Stimulated activated CD4-positive, alpha-beta T cell treated with anti-CD3 and anti-CD28 coated beads, Interleukin-12 subunit alpha, Interleukin-12 subunit beta, amount 100 ng/mL, for 48 hours (primary cell): ENCODE results near the gene ESPN.
A peak's percentile ranks its signal among the peaks of the same experiment; 100 is the strongest.
"Not testable (repeated sequence)": the region's sequence is repeated elsewhere in the genome, so short reads cannot be mapped to it uniquely, and the experiment has no call there.

ENCODE experiments used
- DNase-seq, 3 donors: peaks; one replicate each; pipeline ENCODE4 v3.0.0-alpha.2; 2020; ENCODE audit warnings: low read depth in 2 of 3, low spot score in 1 of 3

ESPN gene

GRCh38 chr1:6477039-6477820, 52.7 kb downstream of the ESPN start:
- no peak for DNase-seq

DNA sequence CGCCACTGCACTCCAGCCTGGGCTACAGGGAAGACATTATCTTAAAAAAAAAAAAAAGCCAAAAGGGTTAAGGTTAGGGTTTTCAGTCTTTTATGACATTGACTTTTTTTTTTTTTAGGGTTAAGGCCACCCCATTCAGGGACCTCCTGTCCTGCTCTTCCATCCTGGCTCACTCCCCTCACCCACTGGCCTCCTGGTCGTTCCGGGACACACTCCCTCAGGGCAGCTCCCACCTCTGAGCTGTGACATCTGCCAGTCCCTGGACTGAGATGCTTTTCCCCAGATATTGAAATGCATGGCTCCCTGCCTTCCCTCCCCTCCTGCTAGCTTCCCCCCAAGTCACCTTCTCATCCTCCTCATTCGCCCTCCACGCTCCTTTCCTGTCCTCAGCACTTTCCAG, 57.2 kb downstream of the ESPN start:
- DNase-seq: no peak

DNA sequence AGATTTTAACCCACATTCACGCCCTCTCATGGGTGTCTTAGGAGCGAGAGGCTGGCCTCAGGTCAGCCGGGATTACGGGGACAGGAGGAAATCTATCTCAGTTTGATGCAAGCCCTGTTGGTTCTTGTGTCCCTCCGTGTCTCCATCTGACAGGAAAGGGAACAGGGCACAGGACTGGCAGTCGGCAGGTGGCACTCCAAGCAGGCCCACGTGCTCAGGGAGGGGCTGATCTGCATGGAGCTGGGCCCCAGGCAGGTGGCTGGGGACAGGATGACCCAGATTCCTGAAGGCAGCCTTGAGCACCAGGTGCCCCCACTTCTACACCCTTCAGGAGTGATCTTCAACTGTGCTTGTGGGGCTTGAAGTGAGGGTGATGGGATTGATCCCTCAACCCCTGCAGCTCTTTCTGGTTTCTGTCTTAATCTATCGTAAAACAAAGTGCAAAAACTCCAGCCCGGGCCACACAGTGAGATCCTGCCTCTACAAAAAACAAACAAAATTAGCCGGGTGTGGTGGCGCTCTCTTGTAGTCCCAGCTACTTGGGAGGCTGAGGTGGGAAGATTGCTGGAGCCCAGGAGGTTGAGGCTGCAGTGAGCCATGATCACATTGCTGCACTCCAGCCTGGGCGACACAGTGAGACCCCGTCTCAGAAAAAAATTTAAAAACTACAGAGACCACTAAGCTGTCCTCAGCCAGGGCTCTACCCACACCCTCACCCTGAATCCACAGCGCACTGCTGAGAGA, 58.6 kb downstream of the ESPN start:
- no peak for DNase-seq

GRCh38 chr1:6483761-6484117, 59.2 kb downstream of the ESPN start:
- DNase-seq: no peak

- no peak for DNase-seq
Observed at GRCh38 chr1:6484826-6485167, 60.2 kb downstream of the ESPN start.

DNA sequence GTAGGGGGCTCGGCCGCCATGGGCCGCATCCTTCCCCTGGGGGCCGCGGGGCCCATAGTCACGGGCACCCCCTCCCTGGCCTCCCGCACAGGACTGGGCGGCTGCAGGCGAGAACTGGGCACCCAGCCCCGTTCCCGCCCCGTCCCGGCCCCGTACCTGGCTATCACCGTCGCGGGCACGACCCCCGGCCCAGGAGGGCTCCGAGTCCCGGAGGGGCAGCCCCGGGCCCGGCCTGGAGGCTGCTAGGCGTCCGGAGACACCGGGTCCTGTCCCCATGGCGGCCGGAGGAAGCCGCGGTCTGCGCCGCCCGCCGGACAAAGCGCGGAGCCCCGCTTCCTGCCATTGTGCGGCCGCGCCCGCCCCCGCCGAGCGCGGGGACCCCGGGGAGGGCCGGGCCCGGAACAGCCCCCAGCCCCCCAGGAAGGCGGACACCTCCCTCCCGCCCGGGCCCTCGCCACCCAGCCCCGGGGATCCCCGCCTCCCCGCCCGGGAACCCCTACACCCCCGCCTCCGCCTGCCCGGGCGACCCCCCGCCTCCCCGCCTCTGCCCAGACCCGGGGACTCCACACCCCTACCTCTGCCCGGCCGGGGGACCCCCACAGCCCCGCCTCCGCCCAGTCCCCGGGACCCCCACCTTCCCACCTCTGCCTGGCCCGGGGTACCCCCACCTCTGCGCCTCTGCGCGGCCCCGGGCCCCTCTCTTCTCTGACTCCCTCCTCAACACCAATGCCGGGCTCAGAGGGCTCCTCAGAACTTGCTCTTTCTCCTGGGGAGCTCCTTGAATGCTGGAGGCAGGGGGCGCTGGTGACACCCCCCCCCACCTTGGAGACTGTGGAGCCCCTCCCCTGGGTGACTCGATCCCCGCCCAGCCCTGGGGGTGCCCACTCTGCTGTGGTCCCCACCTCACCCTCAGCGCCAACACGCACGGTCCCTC, 60.9 kb downstream of the ESPN start:
- DNase-seq: no peak

GRCh38 chr1:6486433-6487011, 61.9 kb downstream of the ESPN start:
- peak; percentile 77 to 92 (median 84) for DNase-seq

DNA sequence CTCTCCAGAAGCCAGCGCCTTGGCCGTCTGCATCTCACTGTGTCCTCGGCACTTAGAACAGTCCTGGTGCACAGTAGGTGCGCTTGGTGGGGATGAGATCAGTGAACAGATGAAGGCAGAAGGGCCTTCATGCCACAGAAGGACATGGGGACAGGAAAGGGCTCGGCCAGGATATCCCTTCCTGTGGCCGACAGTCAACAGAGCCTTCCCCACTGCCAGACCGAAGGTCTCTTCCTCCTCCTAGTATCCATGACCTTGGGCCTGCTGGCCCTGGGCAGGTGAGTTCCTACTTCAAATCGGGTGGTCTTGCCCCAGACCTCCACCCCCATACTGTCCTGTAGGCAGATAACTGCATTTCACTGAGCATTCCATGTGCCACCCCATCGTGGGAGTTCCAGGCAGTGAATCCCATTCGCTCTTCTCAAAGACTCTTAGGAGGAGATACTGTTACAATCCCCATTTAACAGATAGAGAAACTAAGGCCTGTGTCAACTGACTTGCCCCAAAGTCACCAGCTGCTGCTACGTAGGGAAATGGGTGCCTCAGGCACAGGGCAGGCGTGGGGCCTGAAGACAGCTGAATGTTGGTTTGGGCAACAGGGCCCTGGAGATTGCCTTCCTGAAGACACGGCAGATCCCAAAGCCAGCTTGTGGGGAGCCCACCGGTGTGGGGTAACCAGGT, 63.4 kb downstream of the ESPN start:
- DNase-seq: no peak

GRCh38 chr1:6488602-6489382, 64.2 kb downstream of the ESPN start:
- DNase-seq: no peak

GRCh38 chr1:6489383-6489765, 64.8 kb downstream of the ESPN start:
- no peak for DNase-seq

- DNase-seq: peak; percentile 69 to 77 (median 73)
Observed at GRCh38 chr1:6489799-6490180, 65.2 kb downstream of the ESPN start.

DNA sequence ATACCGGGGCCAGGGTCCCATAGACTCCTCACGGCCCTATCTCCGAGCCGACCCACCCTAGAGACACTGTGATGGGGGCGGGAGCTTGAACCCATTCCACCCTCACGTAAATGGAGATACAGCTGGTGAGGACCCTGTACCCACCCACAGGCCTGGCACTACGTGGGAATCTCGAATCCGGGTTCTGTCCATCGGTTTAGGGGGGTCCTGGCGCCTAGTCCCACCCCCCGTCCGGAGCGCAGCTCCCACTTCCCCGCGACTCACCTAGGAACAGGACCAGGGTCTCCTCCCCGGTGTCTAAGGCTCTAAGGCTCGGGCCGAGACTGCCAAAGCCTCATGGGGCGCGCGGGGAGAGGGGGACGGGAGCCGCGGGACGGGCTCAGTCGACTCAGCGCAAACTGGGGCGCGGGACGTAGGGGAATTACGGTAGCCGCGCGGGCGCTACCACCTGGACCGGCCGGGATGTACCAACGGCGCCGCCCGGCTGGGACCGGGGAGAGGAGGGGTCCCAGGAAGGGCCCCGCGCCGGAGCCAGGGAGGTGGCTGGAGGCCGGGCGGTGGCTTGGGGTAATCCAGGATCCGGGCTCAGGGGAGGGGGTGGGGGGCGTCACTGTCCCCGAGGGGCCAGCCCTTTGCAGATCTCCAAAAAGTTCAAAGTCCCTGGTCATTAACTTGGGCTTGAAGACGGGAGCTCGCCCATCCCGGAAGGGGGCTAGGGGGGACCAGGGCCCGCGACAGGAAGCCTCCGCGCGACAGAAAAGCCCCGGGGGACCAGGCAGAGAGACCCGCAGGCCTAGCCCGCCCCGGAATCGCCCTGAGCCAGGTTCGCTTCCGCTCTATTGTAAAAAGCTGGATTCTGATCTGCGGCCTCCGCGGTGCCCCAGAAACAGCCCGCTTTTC, 65.9 kb downstream of the ESPN start:
- peak; percentile 45 to 60 (median 50) for DNase-seq

GRCh38 chr1:6491081-6491449, 66.5 kb downstream of the ESPN start:
- DNase-seq: no peak

GRCh38 chr1:6491480-6491962, 66.9 kb downstream of the ESPN start, which contains the start of gene PLEKHG5:
PLEKHG5 (minus strand) TSS chr1:6491667; CDS start chr1:6477571, 14,096 bp downstream.
- DNase-seq: no peak

DNA sequence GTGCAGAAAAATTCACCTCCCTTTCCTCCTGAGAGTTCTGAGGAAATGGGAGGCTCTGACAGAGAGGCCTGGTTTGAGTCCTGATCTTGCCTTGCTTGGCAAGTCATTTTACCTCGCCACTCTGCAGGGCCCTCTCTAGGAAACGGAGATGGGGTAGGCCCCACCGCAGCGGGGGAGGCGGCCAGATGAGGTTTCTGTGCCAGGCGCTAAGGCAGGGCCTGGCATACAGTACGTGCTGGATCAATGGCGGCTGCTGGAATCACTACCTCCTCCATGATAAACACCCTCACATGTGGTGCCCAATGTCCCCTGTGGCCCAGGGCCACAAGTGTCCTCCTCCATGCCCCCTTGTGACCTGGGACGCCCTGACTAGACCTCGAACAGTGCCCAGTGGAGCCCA, 67.4 kb downstream of the ESPN start:
- DNase-seq: no peak

- DNase-seq: not testable (repeated sequence)
Observed at GRCh38 chr1:6493834-6494223, 69.3 kb downstream of the ESPN start.

- no peak for DNase-seq
Observed at GRCh38 chr1:6494627-6495026, 70.1 kb downstream of the ESPN start.

DNA sequence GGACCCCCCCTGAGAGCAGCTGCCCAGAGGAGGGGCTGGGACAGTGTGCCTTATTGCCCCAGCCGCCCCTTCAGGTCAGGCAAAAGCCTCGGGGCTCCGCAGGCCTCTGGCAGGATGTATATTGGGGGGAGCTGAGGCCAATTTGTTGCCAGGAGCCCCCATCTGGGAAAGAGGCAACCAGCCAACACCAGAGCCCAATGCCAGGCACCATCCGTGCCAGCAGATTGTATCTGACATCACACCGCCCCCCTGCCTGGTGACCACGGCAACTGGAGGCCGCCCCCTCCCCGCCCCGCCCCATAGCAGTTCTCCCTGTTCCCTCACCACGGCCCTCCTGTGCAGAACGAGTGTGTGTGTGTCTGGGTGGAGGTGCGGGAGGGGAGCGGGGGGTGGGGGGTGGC, 70.5 kb downstream of the ESPN start:
- DNase-seq: no peak
